NB4 (cell line): ENCODE measurements around the gene TTC39B.

Experiments used
- DNase-seq: peaks from one replicate; pipeline ENCODE4 v3.0.0; 2010; ENCODE audit warnings: low read depth
- H3K4me3 ChIP-seq: one replicate; pipeline ENCODE4 v1.5.1; 2011; ENCODE audit warnings: mild to moderate bottlenecking, low read depth, low read length, moderate library complexity
- MAX ChIP-seq: IDR thresholded peaks from 2 replicates; pipeline ENCODE4 v1.6.1; 2011; ENCODE audit warnings: low read depth, low read length
- MYC ChIP-seq: IDR thresholded peaks from 2 replicates; pipeline ENCODE4 v1.6.1; 2011; ENCODE audit warnings: low read depth, low read length
- POLR2A ChIP-seq: IDR thresholded peaks from 2 replicates; pipeline ENCODE4 v1.6.1; 2011; ENCODE audit warnings: mild to moderate bottlenecking; ENCODE audit not compliant: insufficient read length; ENCODE audit errors: extremely low read depth
- TF ChIP-seq, protein P1 (sequence below): IDR thresholded peaks from one replicate; pipeline ENCODE4 v1.5.1; 2012; ENCODE audit warnings: low read depth, low read length

Gene TTC39B

GRCh38 chr9:15253197-15253596, 53.8 kb downstream of the TTC39B start:
- no peak overlapping the region for H3K4me3 ChIP-seq
- TF ChIP-seq MAX (no peak), POLR2A (no peak), MYC (no peak)
- TF ChIP-seq, protein P1, sequence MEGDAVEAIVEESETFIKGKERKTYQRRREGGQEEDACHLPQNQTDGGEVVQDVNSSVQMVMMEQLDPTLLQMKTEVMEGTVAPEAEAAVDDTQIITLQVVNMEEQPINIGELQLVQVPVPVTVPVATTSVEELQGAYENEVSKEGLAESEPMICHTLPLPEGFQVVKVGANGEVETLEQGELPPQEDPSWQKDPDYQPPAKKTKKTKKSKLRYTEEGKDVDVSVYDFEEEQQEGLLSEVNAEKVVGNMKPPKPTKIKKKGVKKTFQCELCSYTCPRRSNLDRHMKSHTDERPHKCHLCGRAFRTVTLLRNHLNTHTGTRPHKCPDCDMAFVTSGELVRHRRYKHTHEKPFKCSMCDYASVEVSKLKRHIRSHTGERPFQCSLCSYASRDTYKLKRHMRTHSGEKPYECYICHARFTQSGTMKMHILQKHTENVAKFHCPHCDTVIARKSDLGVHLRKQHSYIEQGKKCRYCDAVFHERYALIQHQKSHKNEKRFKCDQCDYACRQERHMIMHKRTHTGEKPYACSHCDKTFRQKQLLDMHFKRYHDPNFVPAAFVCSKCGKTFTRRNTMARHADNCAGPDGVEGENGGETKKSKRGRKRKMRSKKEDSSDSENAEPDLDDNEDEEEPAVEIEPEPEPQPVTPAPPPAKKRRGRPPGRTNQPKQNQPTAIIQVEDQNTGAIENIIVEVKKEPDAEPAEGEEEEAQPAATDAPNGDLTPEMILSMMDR: no peak
- DNase-seq: no peak

DNA sequence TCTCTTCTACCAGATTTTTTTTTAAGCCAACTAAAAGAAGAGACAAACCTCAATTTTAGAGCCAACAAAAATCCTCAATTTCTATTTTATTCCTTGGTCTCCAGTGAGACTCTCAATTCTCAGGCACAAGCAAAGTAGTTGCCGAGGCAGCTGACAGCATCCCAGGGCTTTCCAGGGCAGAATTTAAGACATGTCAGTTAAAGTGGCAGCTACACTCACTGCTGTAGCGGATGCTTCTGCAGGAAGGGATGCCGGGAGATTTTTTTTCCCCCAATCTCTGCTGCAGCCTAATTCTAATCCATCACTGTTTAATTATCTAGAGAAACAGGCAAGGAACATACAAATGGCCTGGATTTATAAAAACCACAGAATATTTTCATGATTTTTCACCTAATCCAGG, 57.0 kb downstream of the TTC39B start:
- TF ChIP-seq, protein P1: no peak
- TF ChIP-seq POLR2A (no peak), MAX (no peak), MYC (no peak)
- no peak overlapping the region for H3K4me3 ChIP-seq
- no peak for DNase-seq

GRCh38 chr9:15249042-15249818, 57.8 kb downstream of the TTC39B start:
- H3K4me3 ChIP-seq: no peak overlapping the region
- TF ChIP-seq MYC: no peak
- no peak for DNase-seq

- H3K4me3 ChIP-seq: no peak overlapping the region
- no peak for TF ChIP-seq MAX
- TF ChIP-seq, protein P1: no peak
- TF ChIP-seq POLR2A: no peak
- no peak for TF ChIP-seq MYC
- DNase-seq: no peak
Observed at GRCh38 chr9:15248621-15249020, 58.4 kb downstream of the TTC39B start.

DNA sequence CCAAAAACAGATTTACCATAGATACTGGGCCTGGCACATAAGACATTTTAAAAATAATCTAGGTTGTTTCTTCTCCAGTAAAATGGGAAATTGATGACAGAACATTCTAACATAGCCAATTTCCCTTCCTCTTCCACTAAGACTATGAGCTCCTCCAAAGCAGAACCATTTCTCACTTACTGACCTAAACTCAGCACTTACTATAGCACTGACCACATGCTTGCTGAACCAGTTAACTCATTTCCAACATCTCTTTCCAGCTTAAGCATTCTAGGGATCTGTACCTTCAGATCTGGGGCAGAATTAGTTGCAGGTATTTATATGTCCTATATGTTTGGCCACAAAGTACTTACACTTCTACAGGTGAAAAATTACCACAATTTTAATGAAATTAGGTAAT, 58.9 kb downstream of the TTC39B start:
- no peak overlapping the region for H3K4me3 ChIP-seq
- no peak for DNase-seq
- TF ChIP-seq MYC (no peak), POLR2A (no peak)

- no peak overlapping the region for H3K4me3 ChIP-seq
- TF ChIP-seq MAX (no peak), POLR2A (no peak), MYC (no peak)
- TF ChIP-seq, protein P1: no peak
- DNase-seq: no peak
Observed at GRCh38 chr9:15246708-15247107, 60.3 kb downstream of the TTC39B start.

GRCh38 chr9:15246243-15246642, 60.8 kb downstream of the TTC39B start:
- TF ChIP-seq POLR2A: no peak
- TF ChIP-seq MAX: no peak
- TF ChIP-seq MYC: no peak
- TF ChIP-seq, protein P1: no peak
- DNase-seq: no peak
- no peak overlapping the region for H3K4me3 ChIP-seq
